ENCODE data around the gene RMI2.

Gene RMI2

GRCh38 chr16:11325404-11326083, 19.7 kb upstream of the RMI2 start:
- intact Hi-C loops (cut with DNase I; ENCODE audit: low total_unique reads): no loop called here
- H3K27ac ChIP-seq: no peak overlapping the region
- no peaks in the 10 kb centered on the region for H3K27me3 ChIP-seq
- DNase-seq: no peak
- peaks cover 0 to 18% (median 10%) of the 10 kb centered on the region in 4 donors for H3K4me1 ChIP-seq
- TF ChIP-seq CTCF (IDR thresholded peaks at IDR 0.05): no peak
- H3K36me3 ChIP-seq: no peaks in the 10 kb centered on the region
- no peak overlapping the region for H3K4me3 ChIP-seq
- no peaks in the 10 kb centered on the region for H3K9me3 ChIP-seq

- DNase-seq: no peak
- no peak overlapping the region for H3K27ac ChIP-seq
- no peak for TF ChIP-seq CTCF (IDR thresholded peaks at IDR 0.05)
These were observed 19.0 kb upstream of the RMI2 start for GRCh38 chr16:11326084-11326736.

GRCh38 chr16:11326737-11327276, 18.5 kb upstream of the RMI2 start:
- TF ChIP-seq CTCF (IDR thresholded peaks at IDR 0.05): no peak
- Histone ChIP-seq H3K4me3 (no peak overlapping the region), H3K27me3 (no peaks in the 10 kb centered on the region), H3K4me1 (peaks cover 0 to 18% (median 10%) of the 10 kb centered on the region in 4 donors), H3K9me3 (no peaks in the 10 kb centered on the region), H3K36me3 (no peaks in the 10 kb centered on the region), H3K27ac (no peak overlapping the region)
- no peak for DNase-seq
- intact Hi-C loops (cut with DNase I; ENCODE audit: low total_unique reads): no loop called here

More at GRCh38 chr16:11326084-11326736, 19.0 kb upstream of the RMI2 start:
- no peak overlapping the region for H3K4me3 ChIP-seq
- H3K9me3 ChIP-seq: no peaks in the 10 kb centered on the region
- no peaks in the 10 kb centered on the region for H3K36me3 ChIP-seq
- intact Hi-C loops (cut with DNase I; ENCODE audit: low total_unique reads): no loop called here
- peaks cover 0 to 18% (median 10%) of the 10 kb centered on the region in 4 donors for H3K4me1 ChIP-seq
- no peaks in the 10 kb centered on the region for H3K27me3 ChIP-seq

- Histone ChIP-seq H3K36me3 (no peaks in the 10 kb centered on the region), H3K27ac (no peak overlapping the region), H3K27me3 (peaks cover 0 to 3% of the 10 kb centered on the region in 2 donors), H3K4me1 (peaks cover 0 to 18% (median 10%) of the 10 kb centered on the region in 4 donors), H3K9me3 (no peaks in the 10 kb centered on the region), H3K4me3 (no peak overlapping the region)
- no peak for DNase-seq
- TF ChIP-seq CTCF (IDR thresholded peaks at IDR 0.05): no peak
- intact Hi-C loops (cut with DNase I; ENCODE audit: low total_unique reads): no loop called here
These were observed 17.7 kb upstream of the RMI2 start for GRCh38 chr16:11327277-11328171.

All from tibial artery (tissue), 4 donors.